HepG2 (cell line): ENCODE data around the gene BIRC6. TPM values are rescaled to one million over a fixed set of nuclear protein-coding genes. Genes with fewer than 3 reads are reported as not detected.

Source experiments
- ATAC-seq: fragments of 200-7000 bp; cut with Tn5 transposase; 3 replicates; pipeline ENCODE4 v1.9.1; 2020; ENCODE audit warnings: mild to moderate bottlenecking, moderate library complexity
- BruUV-seq: library from RNA; stranded (reverse); fragments of 400-500 nt; replicated peaks from 2 replicates; lab custom pipeline; 2021; lab: Mats Ljungman, UMichigan
- CTCF ChIA-PET: fragments of 300-600 bp; formaldehyde crosslinking; extraction: SDS; loops from one replicate; lab custom pipeline; 2021; ENCODE audit warnings: low total read pairs, inconsistent platforms, low intra/inter-chr PET ratio; lab: Yijun Ruan, JAX
- POLR2A ChIA-PET: fragments of 350-600 bp; sonication (Branson Sonifier 250); formaldehyde crosslinking; loops from one replicate; lab custom pipeline; 2020; ENCODE audit warnings: antibody characterized with exemption, inconsistent platforms; lab: Yijun Ruan, JAX
- DNase-seq: peaks from one replicate; pipeline ENCODE4 v3.0.0-alpha.2; 2015; ENCODE audit warnings: low spot score
- FAIRE-seq: peaks from 3 replicates; lab custom pipeline; 2011; peaks lifted over from hg19 to GRCh38; lab: Jason Lieb, UNC
- H2AFZ ChIP-seq: one replicate; pipeline ENCODE4 v1.6.1; 2011; ENCODE audit warnings: low read length, inconsistent platforms
- H3K27ac ChIP-seq: fragments of 300-600 bp; 3 replicates; pipeline ENCODE4 v1.8.0; 2011; ENCODE audit warnings: mixed run types, mild to moderate bottlenecking, mixed read lengths, low read length, inconsistent platforms; ENCODE audit not compliant: insufficient read depth; ENCODE audit errors: extremely low read length
- H3K27me3 ChIP-seq, 2 experiments: fragments of 200-600 bp in 1 of 2; 2 replicates in 1 of 2; 3 replicates in 1 of 2; pipeline versions ENCODE4 v1.6.0 to v1.8.0; 2011; ENCODE audit warnings: low read length in 2 of 2, mild to moderate bottlenecking in 2 of 2, moderate library complexity in 2 of 2, inconsistent platforms in 1 of 2; ENCODE audit not compliant: insufficient read depth in 2 of 2, control insufficient read depth in 1 of 2
- H3K36me3 ChIP-seq, 2 experiments: fragments of 200-600 bp in 1 of 2; replicated peaks in 1 of 2; 2 replicates in 1 of 2; 3 replicates in 1 of 2; pipeline versions ENCODE4 v1.5.1 to v1.8.0; 2011; ENCODE audit warnings: low read length in 2 of 2, inconsistent platforms in 1 of 2; ENCODE audit not compliant: insufficient read depth in 2 of 2, control insufficient read depth in 1 of 2
- H3K4me1 ChIP-seq: 2 replicates; pipeline ENCODE4 v1.5.1; 2012; ENCODE audit warnings: low read length, inconsistent platforms; ENCODE audit not compliant: insufficient read depth
- H3K4me2 ChIP-seq: 2 replicates; pipeline ENCODE4 v1.6.0; 2011; ENCODE audit warnings: low read depth, low read length, inconsistent platforms
- H3K4me3 ChIP-seq, 3 experiments: fragments of 200-600 bp in 1 of 3; sonication (generic), shearing (Covaris generic) in 1 of 3; replicated peaks in 1 of 3; 2 replicates each; pipeline ENCODE4 v1.5.1; 2011 to 2016; ENCODE audit warnings: low read length in 3 of 3, inconsistent platforms in 2 of 3, low read depth in 2 of 3, mild to moderate bottlenecking in 2 of 3, control low read depth in 1 of 3, mixed read lengths in 1 of 3; ENCODE audit not compliant: insufficient read depth in 1 of 3
- H3K79me2 ChIP-seq: one replicate; pipeline ENCODE4 v1.6.1; 2011; ENCODE audit warnings: low read length, inconsistent platforms; ENCODE audit not compliant: insufficient read depth
- H3K9ac ChIP-seq: 2 replicates; pipeline ENCODE4 v1.6.0; 2011; ENCODE audit warnings: mild to moderate bottlenecking, low read depth, low read length, inconsistent platforms; ENCODE audit not compliant: insufficient read depth
- H3K9me3 ChIP-seq: 2 replicates; pipeline ENCODE4 v1.5.1; 2012; ENCODE audit warnings: mild to moderate bottlenecking, low read length
- H4K20me1 ChIP-seq: 2 replicates; pipeline ENCODE4 v1.6.0; 2011; ENCODE audit warnings: inconsistent platforms, mild to moderate bottlenecking, low read length, moderate library complexity; ENCODE audit not compliant: insufficient read depth
- CEBPB ChIP-seq: IDR thresholded peaks from 2 replicates; pipeline ENCODE4 v1.6.1; 2011; ENCODE audit warnings: low read depth, low read length, improper control_type of control experiment, borderline replicate concordance
- ELF4 ChIP-seq: sonication (generic); formaldehyde crosslinking; IDR thresholded peaks from 2 replicates; pipeline ENCODE4 v1.5.0; 2020; ENCODE audit warnings: missing genetic modification reagents, mild to moderate bottlenecking, moderate library complexity, borderline replicate concordance
- GFI1 ChIP-seq: sonication (generic); formaldehyde crosslinking; IDR thresholded peaks from 2 replicates; pipeline ENCODE4 v1.5.0; 2020; ENCODE audit warnings: missing genetic modification reagents, mild to moderate bottlenecking, borderline replicate concordance
- SMARCC2 ChIP-seq: fragments of 450-650 bp; IDR thresholded peaks from 2 replicates; pipeline ENCODE4 v1.6.1; 2017; ENCODE audit warnings: antibody characterized with exemption, mild to moderate bottlenecking
- ZNF337 ChIP-seq: sonication (generic); formaldehyde crosslinking; IDR thresholded peaks from 2 replicates; pipeline ENCODE4 v1.5.1; 2020; ENCODE audit warnings: missing genetic modification reagents, low read depth, mild to moderate bottlenecking, borderline replicate concordance
- ZNF678 ChIP-seq: sonication (generic); formaldehyde crosslinking; IDR thresholded peaks from 2 replicates; pipeline ENCODE4 v1.4.0; 2020; ENCODE audit warnings: mild to moderate bottlenecking, missing genetic modification reagents
- ZNF772 ChIP-seq: sonication (generic); formaldehyde crosslinking; IDR thresholded peaks from 2 replicates; pipeline ENCODE4 v1.5.0; 2020; ENCODE audit warnings: mild to moderate bottlenecking, missing genetic modification reagents
- whole genome bisulfite sequencing: methylation state at CpG from one replicate; pipeline ENCODE4 v1.1.6; 2017; ENCODE audit warnings: low lambda C conversion rate; 5-methylcytosine and 5-hydroxymethylcytosine counted together
- in situ Hi-C: cut with HindIII; loops from 2 replicates; pipeline ENCODE4 v1.10.0; 2017; ENCODE audit warnings: low pct_unique_long_range_greater_than_20kb; ENCODE audit not compliant: extremely low pct_ligation_motif_present
- intact Hi-C: fragments of 100-400 bp; cut with micrococcal nuclease; formaldehyde crosslinking; loops from one replicate; pipeline ENCODE4 v1.10.0; 2022; ENCODE audit not compliant: unreplicated experiment
- polyA plus RNA-seq, 8 experiments: library from polyadenylated mRNA; depleted of rRNA in 3 of 8; stranded (reverse) in 7 of 8; unstranded in 1 of 8; fragments of >200 nt; fragmentation: Illumina TruSeq in 4 of 8; extraction: Trizol in 4 of 8; gene quantifications; 2 replicates each; pipeline versions ENCODE4 v1.2.1 to v1.2.3, GENCODE V29; 2011 to 2016; ENCODE audit warnings: low read depth in 4 of 8, missing spikeins in 1 of 8, mixed read lengths in 1 of 8; ENCODE audit not compliant: insufficient read depth in 1 of 8
- total RNA-seq, 5 experiments: library from RNA; depleted of rRNA; stranded (reverse); fragments of >200 nt; fragmentation: Illumina TruSeq; extraction: Trizol; gene quantifications; 2 replicates each; pipeline ENCODE4 v1.2.3, GENCODE V29; 2016; ENCODE audit warnings: low read depth in 1 of 5
- TF ChIP-seq, protein P1 (sequence below): sonication (generic); formaldehyde crosslinking; IDR thresholded peaks from 2 replicates; pipeline ENCODE4 v1.4.0; 2020; ENCODE audit warnings: mild to moderate bottlenecking, missing genetic modification reagents

The BIRC6 gene
- total and polyA plus RNA-seq, 2 of the 13 experiments (the other 11 are each of a cell fraction or from before 2014, with no cell fraction given): 65.6 to 120 TPM

DNA sequence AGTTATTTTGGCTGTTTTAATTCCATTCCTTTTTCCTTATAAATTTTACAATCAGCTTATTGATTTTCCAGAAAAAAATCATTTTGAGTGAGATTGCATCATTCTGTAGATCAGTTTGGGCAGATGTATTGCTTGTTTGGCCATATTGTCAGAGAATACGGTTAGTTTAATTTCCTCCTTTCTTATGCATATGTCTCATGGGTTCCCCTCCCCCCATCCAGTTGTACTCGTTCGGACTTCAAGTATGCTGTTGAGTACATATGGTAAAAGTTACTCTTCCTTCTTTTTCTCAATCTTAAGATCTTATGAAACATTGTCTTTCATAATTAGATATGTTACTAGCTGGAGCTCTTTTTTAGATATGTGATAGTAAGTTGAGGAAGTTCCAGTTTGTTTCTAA lies 139.8 kb downstream of the BIRC6 start:
- Histone ChIP-seq H2AFZ (no peak overlapping the region), H3K9me3 (no peaks in the 10 kb centered on the region), H3K4me3 (no peak overlapping the region), H3K27ac (no peak overlapping the region), H3K36me3 (peaks cover 7 to 64% of the 10 kb centered on the region in 2 experiments), H3K27me3 (no peaks in the 10 kb centered on the region), H4K20me1 (no peaks in the 10 kb centered on the region), H3K4me2 (no peak overlapping the region), H3K9ac (no peak overlapping the region), H3K4me1 (0 out of 2 replicates have a peak, but pooled peaks cover 8% of the 10 kb centered on the region), H3K79me2 (no peaks in the 10 kb centered on the region)
- FAIRE-seq: no peak
- TF ChIP-seq GFI1 (CRISPR knock-in tag) (no peak), CEBPB (peak; percentile 40; the same call in 1 of the 2 replicates)
- BruUV-seq: no TSS peak
- DNase-seq: no peak
- no peak for ATAC-seq
- ChIA-PET CTCF (no interaction called here), POLR2A (no interaction called here)
- WGBS: 98% methylated on average over 3 of the region's 3 CpGs
- in situ Hi-C loops: no loop called here
- intact Hi-C loops: no loop called here

DNA sequence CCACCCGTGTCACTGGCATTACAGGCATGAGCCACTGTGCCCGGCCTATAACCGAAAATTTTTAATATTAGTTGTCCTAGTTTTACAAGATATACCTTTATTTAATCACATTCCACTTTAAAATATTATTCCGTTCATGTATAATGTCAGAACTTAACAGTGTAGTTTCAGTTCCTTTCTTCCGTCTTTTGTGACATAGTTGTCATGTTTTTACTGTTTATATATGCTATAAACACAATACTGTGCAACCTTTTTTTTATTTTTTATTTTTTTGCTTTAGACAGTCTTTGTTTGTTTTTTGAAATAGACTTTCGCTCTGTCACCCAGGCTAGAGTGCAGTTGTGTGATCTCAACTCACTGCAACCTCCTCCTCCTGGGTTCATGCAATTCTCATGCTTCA lies 141.5 kb downstream of the BIRC6 start:
- Histone ChIP-seq H3K9ac (no peak overlapping the region), H2AFZ (no peak overlapping the region), H4K20me1 (no peaks in the 10 kb centered on the region), H3K9me3 (no peaks in the 10 kb centered on the region), H3K4me3 (no peak overlapping the region), H3K4me2 (no peak overlapping the region), H3K4me1 (0 out of 2 replicates have a peak, but pooled peaks cover 8% of the 10 kb centered on the region), H3K27ac (no peak overlapping the region), H3K36me3 (peaks cover 10 to 74% of the 10 kb centered on the region in 2 experiments), H3K27me3 (no peaks in the 10 kb centered on the region), H3K79me2 (no peaks in the 10 kb centered on the region)
- ATAC-seq (no peak), FAIRE-seq (no peak), DNase-seq (no peak)
- WGBS: 99% methylated on average over 6 of the region's 6 CpGs
- intact Hi-C loops: no loop called here
- TF ChIP-seq ZNF337 (CRISPR knock-in tag): no peak
- no peak for TF ChIP-seq ZNF772 (CRISPR knock-in tag)
- TF ChIP-seq SMARCC2: no peak
- TF ChIP-seq ELF4 (CRISPR knock-in tag): no peak
- TF ChIP-seq, protein P1, sequence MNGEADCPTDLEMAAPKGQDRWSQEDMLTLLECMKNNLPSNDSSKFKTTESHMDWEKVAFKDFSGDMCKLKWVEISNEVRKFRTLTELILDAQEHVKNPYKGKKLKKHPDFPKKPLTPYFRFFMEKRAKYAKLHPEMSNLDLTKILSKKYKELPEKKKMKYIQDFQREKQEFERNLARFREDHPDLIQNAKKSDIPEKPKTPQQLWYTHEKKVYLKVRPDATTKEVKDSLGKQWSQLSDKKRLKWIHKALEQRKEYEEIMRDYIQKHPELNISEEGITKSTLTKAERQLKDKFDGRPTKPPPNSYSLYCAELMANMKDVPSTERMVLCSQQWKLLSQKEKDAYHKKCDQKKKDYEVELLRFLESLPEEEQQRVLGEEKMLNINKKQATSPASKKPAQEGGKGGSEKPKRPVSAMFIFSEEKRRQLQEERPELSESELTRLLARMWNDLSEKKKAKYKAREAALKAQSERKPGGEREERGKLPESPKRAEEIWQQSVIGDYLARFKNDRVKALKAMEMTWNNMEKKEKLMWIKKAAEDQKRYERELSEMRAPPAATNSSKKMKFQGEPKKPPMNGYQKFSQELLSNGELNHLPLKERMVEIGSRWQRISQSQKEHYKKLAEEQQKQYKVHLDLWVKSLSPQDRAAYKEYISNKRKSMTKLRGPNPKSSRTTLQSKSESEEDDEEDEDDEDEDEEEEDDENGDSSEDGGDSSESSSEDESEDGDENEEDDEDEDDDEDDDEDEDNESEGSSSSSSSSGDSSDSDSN: no peak
- no peak for TF ChIP-seq ZNF678 (CRISPR knock-in tag)
- in situ Hi-C loops: no loop called here
- CTCF ChIA-PET: no interaction called here
- BruUV-seq: no TSS peak
- POLR2A ChIA-PET: no interaction called here
